ENCODE results near the gene PHC2.

DNA sequence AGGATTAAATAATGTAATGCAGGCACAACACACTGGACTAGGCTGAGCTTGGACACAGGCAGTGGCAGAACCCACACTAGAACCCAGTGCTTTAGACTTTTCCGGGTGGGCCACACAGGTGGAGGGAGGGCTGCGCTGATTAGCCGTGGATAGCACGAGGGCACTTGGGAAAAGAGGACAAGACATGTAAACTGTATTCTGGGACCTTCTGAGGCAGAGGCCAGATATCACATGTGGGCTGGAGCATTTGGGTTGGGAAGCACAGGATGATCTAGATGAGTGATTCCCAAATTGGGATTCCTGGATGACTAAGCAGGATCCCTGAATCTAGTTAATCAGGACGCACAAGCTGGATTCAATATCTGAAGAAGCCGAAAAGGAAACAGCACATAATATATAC, 89.7 kb downstream of the PHC2 start:
- TF ChIP-seq POLR2A (IDR thresholded peaks at IDR 0.05) (no peak), CTCF (IDR thresholded peaks at IDR 0.05) (no peak), EP300 (IDR thresholded peaks at IDR 0.05) (no peak)
